Measurements from ENCODE around the gene TK2. TPM values are rescaled to one million over a fixed set of nuclear protein-coding genes. Genes with fewer than 3 reads are reported as not detected.
A peak's percentile ranks its signal among the peaks of the same experiment; 100 is the strongest.

The TK2 gene
- total and polyA plus RNA-seq, 9 of the 15 experiments (the other 6 are each of a cell fraction or from before 2014, with no cell fraction given) = 1.1 to 10.2 (median 5.3) TPM

DNA sequence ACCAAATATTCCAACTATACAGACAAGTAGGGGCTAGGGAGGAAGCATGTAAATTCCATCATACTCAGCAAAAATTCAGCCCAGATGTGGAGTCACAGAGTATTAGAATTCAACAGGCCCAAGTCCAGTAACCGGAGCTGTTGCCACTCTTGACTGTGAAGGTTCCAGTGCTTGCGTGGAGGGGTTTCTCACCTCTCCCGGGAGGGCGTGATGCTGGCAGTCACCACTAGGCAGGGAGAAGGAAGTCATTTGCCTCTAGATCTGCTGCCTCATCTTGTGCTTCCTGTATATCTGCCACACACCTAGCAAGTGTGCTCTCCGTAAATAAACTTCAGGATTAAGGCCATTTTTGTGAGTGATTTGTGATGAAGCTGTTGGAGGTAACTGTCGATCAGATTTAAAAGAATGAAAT lies 1.4 kb upstream of the TK2 start (continued):
- TF ChIP-seq, protein P1, sequence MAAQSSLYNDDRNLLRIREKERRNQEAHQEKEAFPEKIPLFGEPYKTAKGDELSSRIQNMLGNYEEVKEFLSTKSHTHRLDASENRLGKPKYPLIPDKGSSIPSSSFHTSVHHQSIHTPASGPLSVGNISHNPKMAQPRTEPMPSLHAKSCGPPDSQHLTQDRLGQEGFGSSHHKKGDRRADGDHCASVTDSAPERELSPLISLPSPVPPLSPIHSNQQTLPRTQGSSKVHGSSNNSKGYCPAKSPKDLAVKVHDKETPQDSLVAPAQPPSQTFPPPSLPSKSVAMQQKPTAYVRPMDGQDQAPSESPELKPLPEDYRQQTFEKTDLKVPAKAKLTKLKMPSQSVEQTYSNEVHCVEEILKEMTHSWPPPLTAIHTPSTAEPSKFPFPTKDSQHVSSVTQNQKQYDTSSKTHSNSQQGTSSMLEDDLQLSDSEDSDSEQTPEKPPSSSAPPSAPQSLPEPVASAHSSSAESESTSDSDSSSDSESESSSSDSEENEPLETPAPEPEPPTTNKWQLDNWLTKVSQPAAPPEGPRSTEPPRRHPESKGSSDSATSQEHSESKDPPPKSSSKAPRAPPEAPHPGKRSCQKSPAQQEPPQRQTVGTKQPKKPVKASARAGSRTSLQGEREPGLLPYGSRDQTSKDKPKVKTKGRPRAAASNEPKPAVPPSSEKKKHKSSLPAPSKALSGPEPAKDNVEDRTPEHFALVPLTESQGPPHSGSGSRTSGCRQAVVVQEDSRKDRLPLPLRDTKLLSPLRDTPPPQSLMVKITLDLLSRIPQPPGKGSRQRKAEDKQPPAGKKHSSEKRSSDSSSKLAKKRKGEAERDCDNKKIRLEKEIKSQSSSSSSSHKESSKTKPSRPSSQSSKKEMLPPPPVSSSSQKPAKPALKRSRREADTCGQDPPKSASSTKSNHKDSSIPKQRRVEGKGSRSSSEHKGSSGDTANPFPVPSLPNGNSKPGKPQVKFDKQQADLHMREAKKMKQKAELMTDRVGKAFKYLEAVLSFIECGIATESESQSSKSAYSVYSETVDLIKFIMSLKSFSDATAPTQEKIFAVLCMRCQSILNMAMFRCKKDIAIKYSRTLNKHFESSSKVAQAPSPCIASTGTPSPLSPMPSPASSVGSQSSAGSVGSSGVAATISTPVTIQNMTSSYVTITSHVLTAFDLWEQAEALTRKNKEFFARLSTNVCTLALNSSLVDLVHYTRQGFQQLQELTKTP (IDR thresholded peaks at IDR 0.05; ENCODE audit: low read depth in 1 of 2, partially characterized antibody in 2 of 2) = no peak
- TF ChIP-seq, protein P2, sequence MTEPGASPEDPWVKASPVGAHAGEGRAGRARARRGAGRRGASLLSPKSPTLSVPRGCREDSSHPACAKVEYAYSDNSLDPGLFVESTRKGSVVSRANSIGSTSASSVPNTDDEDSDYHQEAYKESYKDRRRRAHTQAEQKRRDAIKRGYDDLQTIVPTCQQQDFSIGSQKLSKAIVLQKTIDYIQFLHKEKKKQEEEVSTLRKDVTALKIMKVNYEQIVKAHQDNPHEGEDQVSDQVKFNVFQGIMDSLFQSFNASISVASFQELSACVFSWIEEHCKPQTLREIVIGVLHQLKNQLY (CRISPR knock-in tag; conservative IDR thresholded peaks at IDR 0.05) = no peak
- TF ChIP-seq, protein P3, sequence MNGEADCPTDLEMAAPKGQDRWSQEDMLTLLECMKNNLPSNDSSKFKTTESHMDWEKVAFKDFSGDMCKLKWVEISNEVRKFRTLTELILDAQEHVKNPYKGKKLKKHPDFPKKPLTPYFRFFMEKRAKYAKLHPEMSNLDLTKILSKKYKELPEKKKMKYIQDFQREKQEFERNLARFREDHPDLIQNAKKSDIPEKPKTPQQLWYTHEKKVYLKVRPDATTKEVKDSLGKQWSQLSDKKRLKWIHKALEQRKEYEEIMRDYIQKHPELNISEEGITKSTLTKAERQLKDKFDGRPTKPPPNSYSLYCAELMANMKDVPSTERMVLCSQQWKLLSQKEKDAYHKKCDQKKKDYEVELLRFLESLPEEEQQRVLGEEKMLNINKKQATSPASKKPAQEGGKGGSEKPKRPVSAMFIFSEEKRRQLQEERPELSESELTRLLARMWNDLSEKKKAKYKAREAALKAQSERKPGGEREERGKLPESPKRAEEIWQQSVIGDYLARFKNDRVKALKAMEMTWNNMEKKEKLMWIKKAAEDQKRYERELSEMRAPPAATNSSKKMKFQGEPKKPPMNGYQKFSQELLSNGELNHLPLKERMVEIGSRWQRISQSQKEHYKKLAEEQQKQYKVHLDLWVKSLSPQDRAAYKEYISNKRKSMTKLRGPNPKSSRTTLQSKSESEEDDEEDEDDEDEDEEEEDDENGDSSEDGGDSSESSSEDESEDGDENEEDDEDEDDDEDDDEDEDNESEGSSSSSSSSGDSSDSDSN (IDR thresholded peaks at IDR 0.05; ENCODE audit: borderline replicate concordance in 1 of 2, low read depth in 2 of 2, low read length in 2 of 2) = 0 out of 4 replicates have a peak, but pooled peaks of 1 of the 2 experiments have one; percentile 20
- no peak for TF ChIP-seq ARID2 (IDR thresholded peaks at IDR 0.05)
- TF ChIP-seq, protein P4, sequence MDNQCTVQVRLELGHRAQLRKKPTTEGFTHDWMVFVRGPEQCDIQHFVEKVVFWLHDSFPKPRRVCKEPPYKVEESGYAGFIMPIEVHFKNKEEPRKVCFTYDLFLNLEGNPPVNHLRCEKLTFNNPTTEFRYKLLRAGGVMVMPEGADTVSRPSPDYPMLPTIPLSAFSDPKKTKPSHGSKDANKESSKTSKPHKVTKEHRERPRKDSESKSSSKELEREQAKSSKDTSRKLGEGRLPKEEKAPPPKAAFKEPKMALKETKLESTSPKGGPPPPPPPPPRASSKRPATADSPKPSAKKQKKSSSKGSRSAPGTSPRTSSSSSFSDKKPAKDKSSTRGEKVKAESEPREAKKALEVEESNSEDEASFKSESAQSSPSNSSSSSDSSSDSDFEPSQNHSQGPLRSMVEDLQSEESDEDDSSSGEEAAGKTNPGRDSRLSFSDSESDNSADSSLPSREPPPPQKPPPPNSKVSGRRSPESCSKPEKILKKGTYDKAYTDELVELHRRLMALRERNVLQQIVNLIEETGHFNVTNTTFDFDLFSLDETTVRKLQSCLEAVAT (IDR thresholded peaks at IDR 0.05) = no peak
- no peak for TF ChIP-seq MEF2A (IDR thresholded peaks at IDR 0.05; ENCODE audit: control insufficient read depth, low read depth, low read length)
- TF ChIP-seq SREBF1 (IDR thresholded peaks at IDR 0.05; ENCODE audit: borderline replicate concordance, low read depth, low read length) = no peak
- TF ChIP-seq, protein P5, sequence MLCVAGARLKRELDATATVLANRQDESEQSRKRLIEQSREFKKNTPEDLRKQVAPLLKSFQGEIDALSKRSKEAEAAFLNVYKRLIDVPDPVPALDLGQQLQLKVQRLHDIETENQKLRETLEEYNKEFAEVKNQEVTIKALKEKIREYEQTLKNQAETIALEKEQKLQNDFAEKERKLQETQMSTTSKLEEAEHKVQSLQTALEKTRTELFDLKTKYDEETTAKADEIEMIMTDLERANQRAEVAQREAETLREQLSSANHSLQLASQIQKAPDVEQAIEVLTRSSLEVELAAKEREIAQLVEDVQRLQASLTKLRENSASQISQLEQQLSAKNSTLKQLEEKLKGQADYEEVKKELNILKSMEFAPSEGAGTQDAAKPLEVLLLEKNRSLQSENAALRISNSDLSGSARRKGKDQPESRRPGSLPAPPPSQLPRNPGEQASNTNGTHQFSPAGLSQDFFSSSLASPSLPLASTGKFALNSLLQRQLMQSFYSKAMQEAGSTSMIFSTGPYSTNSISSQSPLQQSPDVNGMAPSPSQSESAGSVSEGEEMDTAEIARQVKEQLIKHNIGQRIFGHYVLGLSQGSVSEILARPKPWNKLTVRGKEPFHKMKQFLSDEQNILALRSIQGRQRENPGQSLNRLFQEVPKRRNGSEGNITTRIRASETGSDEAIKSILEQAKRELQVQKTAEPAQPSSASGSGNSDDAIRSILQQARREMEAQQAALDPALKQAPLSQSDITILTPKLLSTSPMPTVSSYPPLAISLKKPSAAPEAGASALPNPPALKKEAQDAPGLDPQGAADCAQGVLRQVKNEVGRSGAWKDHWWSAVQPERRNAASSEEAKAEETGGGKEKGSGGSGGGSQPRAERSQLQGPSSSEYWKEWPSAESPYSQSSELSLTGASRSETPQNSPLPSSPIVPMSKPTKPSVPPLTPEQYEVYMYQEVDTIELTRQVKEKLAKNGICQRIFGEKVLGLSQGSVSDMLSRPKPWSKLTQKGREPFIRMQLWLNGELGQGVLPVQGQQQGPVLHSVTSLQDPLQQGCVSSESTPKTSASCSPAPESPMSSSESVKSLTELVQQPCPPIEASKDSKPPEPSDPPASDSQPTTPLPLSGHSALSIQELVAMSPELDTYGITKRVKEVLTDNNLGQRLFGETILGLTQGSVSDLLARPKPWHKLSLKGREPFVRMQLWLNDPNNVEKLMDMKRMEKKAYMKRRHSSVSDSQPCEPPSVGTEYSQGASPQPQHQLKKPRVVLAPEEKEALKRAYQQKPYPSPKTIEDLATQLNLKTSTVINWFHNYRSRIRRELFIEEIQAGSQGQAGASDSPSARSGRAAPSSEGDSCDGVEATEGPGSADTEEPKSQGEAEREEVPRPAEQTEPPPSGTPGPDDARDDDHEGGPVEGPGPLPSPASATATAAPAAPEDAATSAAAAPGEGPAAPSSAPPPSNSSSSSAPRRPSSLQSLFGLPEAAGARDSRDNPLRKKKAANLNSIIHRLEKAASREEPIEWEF (CRISPR knock-in tag; IDR thresholded peaks at IDR 0.05) = no peak
- no peak for TF ChIP-seq IRF2 (CRISPR knock-in tag; IDR thresholded peaks at IDR 0.05)
- no peak for TF ChIP-seq HDAC6 (IDR thresholded peaks at IDR 0.05; ENCODE audit: low read depth, low read length)
- TF ChIP-seq XRCC3 (IDR thresholded peaks at IDR 0.05) = no peak
- TF ChIP-seq NCOA6 (IDR thresholded peaks at IDR 0.05) = no peak
- no peak for TF ChIP-seq EGR1 (conservative IDR thresholded peaks at IDR 0.05)
- peak; percentile 51 for TF ChIP-seq BRD9 (IDR thresholded peaks at IDR 0.05; ENCODE audit: low read depth, partially characterized antibody)
